ENCODE data around the gene RALGAPB. TPM values are rescaled to one million over a fixed set of nuclear protein-coding genes. Genes with fewer than 3 reads are reported as not detected.
"Not testable (repeated sequence)": the region's sequence is repeated elsewhere in the genome, so short reads cannot be mapped to it uniquely, and the experiment has no call there.

The RALGAPB gene
- total and polyA plus RNA-seq, 2 experiments from 2014 or later: 10.2 to 40.4 TPM

DNA sequence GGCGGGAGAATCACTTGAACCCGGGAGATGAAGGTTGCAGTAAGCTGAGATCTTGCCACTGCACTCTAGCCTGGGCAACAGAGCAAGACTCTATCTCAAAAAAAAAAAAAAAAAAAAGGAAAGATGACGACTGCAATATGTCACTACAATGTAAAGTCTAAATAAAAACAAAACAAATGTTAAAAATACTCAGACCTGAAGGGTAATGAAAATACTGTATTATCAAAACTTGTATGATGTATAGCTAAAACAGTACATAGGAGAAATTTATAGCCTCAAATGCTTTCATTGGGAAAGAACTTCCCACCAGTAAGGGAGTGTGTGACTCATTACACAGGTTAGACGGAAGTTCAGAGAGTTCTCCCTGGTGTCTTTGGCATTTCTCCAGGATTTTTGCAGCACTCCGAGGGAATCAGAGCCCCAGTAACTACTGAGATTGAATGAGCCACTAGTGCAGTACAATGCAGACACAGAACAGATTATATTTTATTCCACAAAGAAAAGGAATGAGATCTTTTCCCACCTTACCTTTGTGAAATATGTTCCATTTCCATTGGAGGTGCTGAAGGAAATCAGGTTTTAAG is 12.5 kb upstream of the RALGAPB start (continued):
- TF ChIP-seq ZNF462 (CRISPR knock-in tag; IDR thresholded peaks at IDR 0.05) (no peak), EZH2 (IDR thresholded peaks at IDR 0.05; ENCODE audit: low read depth, unreplicated experiment) (no peak)

DNA sequence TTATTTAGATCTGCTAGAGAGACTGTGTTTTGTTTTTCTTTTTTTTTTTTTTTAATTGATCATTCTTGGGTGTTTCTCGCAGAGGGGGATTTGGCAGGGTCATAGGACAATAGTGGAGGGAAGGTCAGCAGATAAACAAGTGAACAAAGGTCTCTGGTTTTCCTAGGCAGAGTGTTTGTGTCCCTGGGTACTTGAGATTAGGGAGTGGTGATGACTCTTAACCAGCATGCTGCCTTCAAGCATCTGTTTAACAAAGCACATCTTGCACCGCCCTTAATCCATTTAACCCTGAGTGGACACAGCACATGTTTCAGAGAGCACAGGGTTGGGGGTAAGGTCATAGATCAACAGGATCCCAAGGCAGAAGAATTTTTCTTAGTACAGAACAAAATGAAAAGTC is 12.0 kb upstream of the RALGAPB start:
- H3K27me3 ChIP-seq (ENCODE audit: insufficient read depth): not testable (repeated sequence)

DNA sequence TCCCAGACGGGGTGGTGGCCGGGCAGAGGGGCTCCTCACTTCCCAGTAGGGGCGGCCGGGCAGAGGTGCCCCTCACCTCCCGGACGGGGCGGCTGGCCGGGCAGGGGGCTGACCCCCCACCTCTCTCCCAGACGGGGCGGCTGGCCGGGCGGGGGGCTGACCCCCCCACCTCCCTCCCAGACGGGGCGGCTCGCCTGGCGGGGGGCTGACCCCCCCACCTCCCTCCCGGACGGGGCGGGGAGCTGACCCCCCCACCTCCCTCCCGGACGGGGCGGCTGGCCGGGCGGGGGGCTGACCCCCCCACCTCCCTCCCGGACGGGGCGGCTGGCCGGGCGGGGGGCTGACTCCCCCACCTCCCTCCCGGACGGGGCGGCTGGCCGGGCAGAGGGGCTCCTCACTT is 11.5 kb upstream of the RALGAPB start:
- not testable (repeated sequence) for H3K4me3 Mint-ChIP-seq; H3K4me1 ChIP-seq (ENCODE audit: insufficient read depth); H3K27ac ChIP-seq (ENCODE audit: low read depth); H3K27me3 ChIP-seq (ENCODE audit: insufficient read depth); DNase-seq (ENCODE audit: low spot score); H3K9me2 ChIP-seq (ENCODE audit: insufficient read depth); H2AFZ ChIP-seq; ATAC-seq; H4K20me1 ChIP-seq (replicated peaks; ENCODE audit: insufficient read depth); H3K36me3 Mint-ChIP-seq (ENCODE audit: low read depth); H3K4me2 ChIP-seq; H3K79me2 ChIP-seq (replicated peaks; ENCODE audit: insufficient read depth); H3K36me3 ChIP-seq (ENCODE audit: insufficient read depth); H3F3A ChIP-seq (replicated peaks; ENCODE audit: low read depth); H3K4me1 Mint-ChIP-seq; H3K27ac Mint-ChIP-seq; H3K27me3 Mint-ChIP-seq (ENCODE audit: insufficient read depth, low read depth, poor library complexity); H3K4me3 ChIP-seq
- H3K9me3 Mint-ChIP-seq: peaks cover 13% of the 10 kb centered on the region

More for the DNA sequence above, 12.0 kb upstream of the RALGAPB start:
- H3K36me3 Mint-ChIP-seq (ENCODE audit: low read depth); ATAC-seq; H3K27ac ChIP-seq (ENCODE audit: low read depth); H2AFZ ChIP-seq; H4K20me1 ChIP-seq (replicated peaks; ENCODE audit: insufficient read depth); H3K4me3 Mint-ChIP-seq; H3K79me2 ChIP-seq (replicated peaks; ENCODE audit: insufficient read depth); H3K4me1 ChIP-seq (ENCODE audit: insufficient read depth); DNase-seq (ENCODE audit: low spot score); H3K27ac Mint-ChIP-seq; H3K9me2 ChIP-seq (ENCODE audit: insufficient read depth); H3K4me3 ChIP-seq; H3K4me2 ChIP-seq; H3K27me3 Mint-ChIP-seq (ENCODE audit: insufficient read depth, low read depth, poor library complexity); H3F3A ChIP-seq (replicated peaks; ENCODE audit: low read depth); H3K36me3 ChIP-seq (ENCODE audit: insufficient read depth); H3K4me1 Mint-ChIP-seq: not testable (repeated sequence)
- H3K9me3 Mint-ChIP-seq: peaks cover 13% of the 10 kb centered on the region

- H3K27me3 ChIP-seq (ENCODE audit: insufficient read depth); H3K27ac Mint-ChIP-seq; H3K27ac ChIP-seq (ENCODE audit: low read depth); H3K27me3 Mint-ChIP-seq (ENCODE audit: insufficient read depth, low read depth, poor library complexity); H3K9me2 ChIP-seq (ENCODE audit: insufficient read depth); H3K36me3 ChIP-seq (ENCODE audit: insufficient read depth); H3K79me2 ChIP-seq (replicated peaks; ENCODE audit: insufficient read depth); H3K4me2 ChIP-seq; H3K4me1 ChIP-seq (ENCODE audit: insufficient read depth); H2AFZ ChIP-seq; H4K20me1 ChIP-seq (replicated peaks; ENCODE audit: insufficient read depth); H3K36me3 Mint-ChIP-seq (ENCODE audit: low read depth); DNase-seq (ENCODE audit: low spot score); H3K4me3 ChIP-seq; H3K4me3 Mint-ChIP-seq; H3K4me1 Mint-ChIP-seq; ATAC-seq; H3F3A ChIP-seq (replicated peaks; ENCODE audit: low read depth): not testable (repeated sequence)
- peaks cover 13% of the 10 kb centered on the region for H3K9me3 Mint-ChIP-seq
Measured at GRCh38 chr20:38461569-38461968, 11.1 kb upstream of the RALGAPB start.

All from GM23338 (cell line).